GM10266 (cell line): ENCODE data around the gene MRPL19.

Experiments
- DNase-seq: peaks from one replicate; pipeline ENCODE4 v3.0.0; 2012; ENCODE audit errors: extremely low spot score
- TF ChIP-seq, protein P1 (sequence below): IDR thresholded peaks from 2 replicates; pipeline ENCODE4 v1.5.1; 2012; ENCODE audit warnings: mild to moderate bottlenecking, low read depth; ENCODE audit not compliant: control insufficient read depth, insufficient read depth; ENCODE audit errors: missing control alignments

Gene MRPL19

DNA sequence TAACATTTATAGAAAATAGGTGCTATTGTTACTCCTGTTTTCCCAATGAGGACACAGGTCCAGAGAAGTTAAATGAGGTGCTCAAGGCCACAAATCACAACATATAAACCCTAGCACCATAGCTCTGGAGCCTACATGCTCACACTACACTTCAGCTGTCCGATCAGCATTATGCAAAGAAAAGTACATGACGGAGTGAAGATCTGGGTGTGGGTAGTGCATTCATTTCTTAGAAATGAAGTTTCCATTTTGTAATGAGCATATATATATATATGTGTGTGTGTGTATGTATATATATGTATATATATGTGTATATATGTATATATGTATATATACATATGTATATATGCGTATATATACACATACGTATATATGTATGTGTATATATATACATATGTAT is 30.2 kb upstream of the MRPL19 start:
- TF ChIP-seq, protein P1, sequence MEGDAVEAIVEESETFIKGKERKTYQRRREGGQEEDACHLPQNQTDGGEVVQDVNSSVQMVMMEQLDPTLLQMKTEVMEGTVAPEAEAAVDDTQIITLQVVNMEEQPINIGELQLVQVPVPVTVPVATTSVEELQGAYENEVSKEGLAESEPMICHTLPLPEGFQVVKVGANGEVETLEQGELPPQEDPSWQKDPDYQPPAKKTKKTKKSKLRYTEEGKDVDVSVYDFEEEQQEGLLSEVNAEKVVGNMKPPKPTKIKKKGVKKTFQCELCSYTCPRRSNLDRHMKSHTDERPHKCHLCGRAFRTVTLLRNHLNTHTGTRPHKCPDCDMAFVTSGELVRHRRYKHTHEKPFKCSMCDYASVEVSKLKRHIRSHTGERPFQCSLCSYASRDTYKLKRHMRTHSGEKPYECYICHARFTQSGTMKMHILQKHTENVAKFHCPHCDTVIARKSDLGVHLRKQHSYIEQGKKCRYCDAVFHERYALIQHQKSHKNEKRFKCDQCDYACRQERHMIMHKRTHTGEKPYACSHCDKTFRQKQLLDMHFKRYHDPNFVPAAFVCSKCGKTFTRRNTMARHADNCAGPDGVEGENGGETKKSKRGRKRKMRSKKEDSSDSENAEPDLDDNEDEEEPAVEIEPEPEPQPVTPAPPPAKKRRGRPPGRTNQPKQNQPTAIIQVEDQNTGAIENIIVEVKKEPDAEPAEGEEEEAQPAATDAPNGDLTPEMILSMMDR = no peak
- no peak for DNase-seq

DNA sequence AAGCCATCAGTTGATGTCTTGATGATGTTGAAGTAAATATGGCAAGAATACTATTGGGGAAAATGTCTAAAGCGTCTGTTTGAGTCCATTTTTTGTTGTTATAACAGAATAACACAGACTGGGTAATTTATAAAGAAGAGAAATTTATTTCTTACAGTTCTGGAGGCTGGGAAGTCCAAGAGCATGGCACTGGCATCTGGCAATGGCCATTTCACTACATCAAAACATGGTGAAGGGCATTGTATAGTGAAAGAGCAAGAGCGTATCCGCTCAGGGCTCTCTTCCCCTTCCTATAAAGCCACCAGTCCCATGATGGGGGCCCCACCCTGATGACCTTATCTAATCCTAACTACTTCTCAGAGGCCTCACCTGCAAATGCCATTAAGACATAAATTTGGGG is 29.6 kb upstream of the MRPL19 start:
- no peak for DNase-seq
- TF ChIP-seq, protein P1 = no peak

DNA sequence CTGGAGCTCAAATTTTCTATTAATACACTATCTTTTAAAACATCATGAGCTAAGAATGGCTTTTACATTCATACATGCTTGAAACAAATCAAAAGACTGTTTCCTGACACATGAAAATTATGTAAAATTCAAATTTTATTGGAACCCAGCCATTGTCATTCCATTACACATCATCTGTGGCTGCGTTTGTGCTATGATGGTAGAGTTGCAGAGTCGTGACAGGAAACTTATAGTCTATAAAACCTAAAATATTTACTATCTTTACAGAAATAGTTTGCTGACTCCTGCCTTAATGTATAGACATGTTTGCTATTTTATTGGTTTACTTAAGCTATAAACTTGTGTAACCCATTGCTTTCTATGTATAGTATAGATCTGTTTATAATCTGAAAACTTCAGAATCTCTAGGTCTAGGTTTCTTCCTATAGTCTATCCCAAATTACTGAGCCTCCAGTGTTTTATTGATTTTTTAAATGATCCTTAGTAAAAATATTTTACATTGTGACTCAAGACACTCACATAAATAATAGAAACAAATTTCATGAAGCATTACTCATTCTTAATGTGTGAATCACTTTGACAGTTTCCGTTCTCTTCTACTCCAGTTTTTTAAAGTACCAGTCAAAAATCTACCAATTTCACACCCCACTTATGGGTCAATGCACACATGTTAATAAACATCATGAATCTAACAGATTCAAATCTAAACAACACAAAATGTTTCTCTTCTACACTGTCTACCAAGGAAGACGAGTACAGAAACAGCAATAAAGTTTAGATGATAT is 26.4 kb upstream of the MRPL19 start:
- no peak for DNase-seq
- TF ChIP-seq, protein P1 = no peak

DNA sequence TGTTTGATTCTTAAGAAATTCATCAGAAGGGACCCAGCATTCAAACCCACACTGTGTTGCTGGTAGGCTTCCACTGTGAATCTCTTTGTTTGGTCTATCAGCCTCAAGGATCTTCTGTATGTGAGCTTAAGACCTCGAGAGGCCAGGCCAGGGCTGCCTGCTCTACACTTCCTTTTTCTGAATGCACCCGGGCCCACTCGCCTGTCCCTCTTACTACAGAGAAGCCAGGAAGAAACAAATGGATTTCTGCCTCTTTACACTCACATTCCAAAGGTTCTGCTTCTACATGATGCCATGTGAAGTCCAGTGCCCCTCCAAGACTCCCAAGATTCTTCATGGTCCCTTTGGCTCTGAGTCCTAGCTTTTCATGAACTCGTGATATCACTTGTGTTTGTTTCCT is 25.4 kb upstream of the MRPL19 start:
- TF ChIP-seq, protein P1 = no peak

DNA sequence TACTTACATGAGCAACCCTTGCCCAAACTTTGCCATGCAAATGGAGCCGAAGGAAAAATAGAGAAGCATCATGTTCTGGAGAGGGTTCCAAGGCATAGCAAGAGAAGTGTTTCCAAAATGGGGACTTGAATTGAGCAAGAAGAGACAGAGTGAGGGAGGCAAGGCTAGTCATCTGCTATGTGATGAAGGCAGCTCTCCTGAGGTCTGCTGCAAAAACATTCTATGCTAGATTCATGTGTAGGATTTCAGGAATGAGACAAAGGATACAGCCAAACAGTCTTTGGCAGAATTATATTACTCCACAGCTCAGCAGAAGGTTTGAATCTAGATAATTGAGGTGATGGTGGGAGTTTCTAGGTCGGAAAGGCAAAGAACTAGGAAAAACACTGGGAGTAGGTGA is 24.1 kb upstream of the MRPL19 start:
- TF ChIP-seq, protein P1 = no peak
- DNase-seq = no peak

More for the DNA sequence above, 25.4 kb upstream of the MRPL19 start:
- no peak for DNase-seq

DNA sequence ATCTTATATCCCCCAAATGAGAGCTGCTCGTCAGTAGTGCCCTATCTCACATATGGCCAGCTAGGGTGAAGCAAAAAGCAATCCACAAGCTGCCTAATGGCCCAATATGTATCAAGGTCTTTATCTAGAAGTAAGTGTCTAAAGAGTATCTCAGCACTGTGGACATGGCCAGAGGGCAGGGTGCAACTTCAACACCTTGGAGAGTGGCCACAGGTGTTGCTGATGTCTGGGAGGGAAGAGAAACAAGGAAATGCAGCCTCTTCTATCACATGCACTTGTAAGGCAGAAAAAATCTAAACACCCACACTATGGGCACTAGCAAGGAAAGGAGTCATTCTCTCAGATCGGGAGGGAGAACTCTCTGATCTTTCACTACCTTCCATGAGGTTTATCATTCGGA is 23.7 kb upstream of the MRPL19 start:
- DNase-seq = no peak
- TF ChIP-seq, protein P1 = no peak

DNA sequence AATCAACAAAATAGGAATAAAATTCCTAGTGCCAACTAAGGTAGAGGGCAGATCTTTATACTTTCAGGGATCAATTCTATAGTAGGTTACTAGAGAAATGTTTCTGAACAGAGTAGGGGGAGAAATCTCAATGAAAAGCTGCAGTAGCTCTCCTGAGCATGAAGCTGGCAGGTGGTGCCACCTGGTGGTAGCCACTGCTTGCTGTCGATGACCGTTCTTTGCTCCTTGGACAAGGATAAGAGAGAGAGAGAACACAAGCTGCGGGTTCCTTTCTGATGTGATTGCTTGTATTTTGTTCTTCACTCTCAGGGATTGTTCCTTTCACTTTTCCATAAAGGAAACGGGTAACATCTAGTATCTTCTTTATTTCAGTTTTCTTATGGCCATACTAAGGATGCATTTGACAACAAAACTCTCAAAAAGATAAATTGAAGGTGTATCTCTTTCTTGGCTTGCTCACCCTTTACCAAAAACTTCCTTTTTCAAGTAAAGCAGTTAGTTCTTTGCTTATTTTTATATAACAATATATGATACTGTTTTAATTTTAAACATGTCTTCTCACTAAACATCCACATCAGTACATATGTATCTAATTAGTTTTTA is 18.6 kb upstream of the MRPL19 start:
- DNase-seq = peak; percentile 58
- TF ChIP-seq, protein P1 = peak; percentile 92
